ENCODE measurements around the gene MAMDC2.

MAMDC2 gene

DNA sequence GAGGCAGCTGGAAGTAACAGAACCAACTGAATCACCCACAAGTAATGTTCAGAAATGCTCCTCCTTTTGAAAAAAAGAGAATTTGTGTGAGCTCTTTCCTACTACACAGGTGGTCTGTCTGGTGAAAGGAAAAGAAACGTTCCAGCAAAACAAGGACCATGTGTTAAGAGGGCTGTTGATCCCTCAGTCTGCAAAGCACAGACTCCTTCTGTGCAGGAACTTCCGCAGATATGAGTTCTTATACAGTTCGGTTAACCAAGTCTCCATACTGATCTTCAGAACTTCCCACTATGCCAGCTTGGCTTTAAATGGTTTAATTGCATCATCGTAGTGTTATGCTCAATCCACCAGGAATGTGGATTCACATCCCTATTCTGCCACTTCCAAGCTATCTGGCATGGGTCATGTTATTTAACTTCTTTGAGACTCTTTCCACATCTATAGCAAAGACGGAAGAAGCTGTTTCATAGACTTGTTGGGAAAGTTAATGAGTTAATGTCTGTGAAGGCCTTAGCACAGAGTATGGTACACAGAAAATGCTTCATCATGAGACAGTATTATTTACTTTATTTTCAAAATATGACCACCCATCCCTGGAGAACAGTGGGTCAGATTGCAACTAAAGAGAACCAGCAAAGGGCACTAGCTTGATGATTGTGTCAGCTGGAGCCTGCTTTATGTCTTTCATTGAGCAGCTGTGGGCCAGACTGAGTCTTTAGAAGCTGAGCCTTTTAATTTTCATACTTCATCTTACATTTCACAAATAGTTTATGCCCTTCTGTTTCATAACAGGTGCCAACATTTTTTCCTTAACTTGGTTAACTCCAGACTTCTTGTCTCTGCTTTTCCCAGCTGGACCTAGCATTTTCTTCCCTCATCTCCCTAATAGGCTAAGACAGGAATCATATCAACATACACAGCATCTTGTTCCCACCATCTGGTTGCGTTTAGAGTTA is 89.9 kb downstream of the MAMDC2 start:
- no peak for DNase-seq (ENCODE audit: low read depth in 1 of 2, low spot score in 1 of 2)

DNA sequence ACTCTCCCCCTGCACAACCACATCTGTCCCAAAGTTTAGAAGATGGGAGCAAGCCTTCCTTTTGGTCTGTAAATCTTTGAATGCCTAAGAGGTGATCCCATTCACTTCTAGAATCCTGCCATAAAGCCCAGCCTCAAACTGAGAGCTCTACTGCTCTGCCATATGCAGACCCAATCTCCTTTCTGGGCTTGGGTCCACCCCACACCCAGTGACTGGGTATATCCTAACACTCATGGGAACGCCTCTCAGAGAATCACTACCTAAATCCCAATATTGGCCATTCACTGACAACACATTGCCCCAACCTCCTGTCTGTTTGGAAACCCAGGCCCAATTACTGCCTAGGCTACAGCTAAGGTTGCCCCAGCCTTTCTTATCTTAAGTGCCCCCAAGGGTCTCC is 90.7 kb downstream of the MAMDC2 start:
- no peak for DNase-seq (ENCODE audit: low read depth in 1 of 2, low spot score in 1 of 2)

DNA sequence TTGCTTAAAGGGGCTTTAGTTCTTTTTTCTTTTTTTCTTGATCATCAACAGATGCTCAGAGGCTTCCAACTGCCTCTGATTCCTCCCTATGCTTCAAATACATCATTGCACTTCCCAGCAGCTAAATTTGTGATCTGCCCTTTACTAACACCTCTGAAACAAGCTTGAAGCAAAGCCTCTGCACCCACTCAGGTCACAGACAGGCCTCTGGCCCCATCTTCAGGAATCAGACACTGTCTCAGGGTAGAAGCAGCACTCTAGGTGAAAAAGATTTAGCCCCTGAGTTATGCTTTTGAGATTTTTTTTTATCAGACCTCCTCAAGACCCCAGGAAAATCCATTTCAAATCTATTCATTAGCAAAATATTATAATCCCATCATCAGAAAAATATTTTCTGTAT is 91.5 kb downstream of the MAMDC2 start:
- DNase-seq (ENCODE audit: low read depth in 1 of 2, low spot score in 1 of 2): no peak

DNA sequence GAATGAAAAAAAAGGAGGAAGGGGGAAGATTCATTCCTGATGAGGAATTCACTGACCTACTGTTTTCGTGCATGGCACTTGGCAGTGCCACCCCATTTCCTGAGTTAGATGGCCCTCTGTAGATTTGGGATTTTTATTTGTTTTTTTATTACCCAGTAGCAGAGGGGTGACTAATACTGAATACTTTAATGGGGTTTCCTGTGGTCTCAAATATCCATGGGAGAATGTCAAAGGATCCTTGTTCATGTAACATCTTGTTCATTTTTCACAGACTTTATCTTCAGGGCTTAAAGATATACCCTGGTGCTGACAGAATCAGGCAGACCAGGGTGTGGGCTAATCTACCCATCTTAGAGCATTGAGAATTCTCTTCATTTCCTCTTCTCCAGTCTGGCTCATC is 93.0 kb downstream of the MAMDC2 start:
- no peak for DNase-seq (ENCODE audit: low read depth in 1 of 2, low spot score in 1 of 2)

GRCh38 chr9:70137577-70137976 is 93.9 kb downstream of the MAMDC2 start:
- DNase-seq (ENCODE audit: low read depth in 1 of 2, low spot score in 1 of 2): no peak

- DNase-seq (ENCODE audit: low read depth in 1 of 2, low spot score in 1 of 2): no peak
These were observed 98.5 kb downstream of the MAMDC2 start for GRCh38 chr9:70142101-70142500.

DNA sequence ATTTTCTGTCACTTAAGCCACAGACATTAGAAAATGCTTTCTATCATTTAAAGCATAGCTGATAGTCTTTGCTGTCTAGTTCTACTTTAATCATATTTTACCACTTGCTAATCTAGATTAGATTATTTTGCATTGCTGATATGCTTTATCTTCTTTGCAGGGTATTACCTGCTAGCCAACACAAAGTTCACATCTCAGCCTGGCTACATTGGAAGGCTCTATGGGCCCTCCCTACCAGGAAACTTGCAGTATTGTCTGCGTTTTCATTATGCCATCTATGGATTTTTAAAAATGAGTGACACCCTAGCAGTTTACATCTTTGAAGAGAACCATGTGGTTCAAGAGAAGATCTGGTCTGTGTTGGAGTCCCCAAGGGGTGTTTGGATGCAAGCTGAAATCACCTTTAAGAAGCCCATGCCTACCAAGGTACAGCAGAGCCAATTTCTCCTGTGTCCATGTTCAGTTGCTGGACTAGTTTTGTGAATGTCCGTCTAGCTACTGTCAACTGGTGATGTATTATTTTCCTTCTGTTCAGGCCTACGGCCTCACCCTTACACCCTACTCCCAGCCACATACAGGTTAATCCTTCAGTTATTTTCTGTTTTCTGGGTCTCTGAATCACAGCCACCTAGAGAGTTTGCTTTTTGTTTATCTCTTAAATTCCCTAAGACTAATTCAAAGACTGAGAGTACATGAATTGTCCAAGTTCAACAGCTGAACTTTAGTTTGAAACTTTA is 99.9 kb downstream of the MAMDC2 start:
- no peak for DNase-seq (ENCODE audit: low read depth in 1 of 2, low spot score in 1 of 2)

DNA sequence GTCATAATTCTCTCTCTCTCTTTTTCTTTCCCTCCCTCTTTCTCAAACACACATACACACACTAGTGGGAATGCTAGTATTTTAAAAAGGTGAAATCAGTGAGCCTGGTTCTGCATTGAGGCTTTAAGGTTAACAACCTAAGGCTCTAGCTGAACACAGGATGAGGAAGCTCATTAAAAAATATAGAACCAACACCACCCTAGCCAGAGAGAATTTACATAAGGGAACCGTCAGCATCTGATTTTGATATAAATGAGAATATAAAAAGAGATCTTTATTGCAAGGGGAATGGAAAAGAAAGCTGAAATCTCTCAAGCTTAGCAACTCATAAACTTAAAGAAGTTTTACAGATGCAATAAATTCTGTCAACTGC is 100.5 kb downstream of the MAMDC2 start:
- DNase-seq (ENCODE audit: low read depth in 1 of 2, low spot score in 1 of 2): no peak

DNA sequence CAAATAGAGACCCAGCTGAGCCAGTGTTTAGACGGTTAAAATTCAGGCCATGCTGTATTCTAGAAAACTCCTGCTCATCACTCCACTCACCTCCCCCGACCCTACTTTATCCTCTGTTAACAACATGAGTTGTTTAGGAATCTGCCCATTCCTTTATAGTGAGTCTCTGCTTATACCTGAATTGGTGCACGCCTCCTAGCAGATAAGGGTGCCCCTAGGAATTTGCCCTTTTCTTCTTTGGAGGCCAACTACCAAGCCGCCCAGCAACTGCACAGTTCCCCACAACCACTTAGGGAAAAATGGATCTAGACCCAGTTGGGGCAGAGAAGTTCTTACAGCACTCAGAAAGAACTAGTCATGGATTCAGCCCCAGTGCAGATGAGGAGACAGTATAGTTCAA is 102.3 kb downstream of the MAMDC2 start:
- DNase-seq (ENCODE audit: low read depth in 1 of 2, low spot score in 1 of 2): no peak

DNA sequence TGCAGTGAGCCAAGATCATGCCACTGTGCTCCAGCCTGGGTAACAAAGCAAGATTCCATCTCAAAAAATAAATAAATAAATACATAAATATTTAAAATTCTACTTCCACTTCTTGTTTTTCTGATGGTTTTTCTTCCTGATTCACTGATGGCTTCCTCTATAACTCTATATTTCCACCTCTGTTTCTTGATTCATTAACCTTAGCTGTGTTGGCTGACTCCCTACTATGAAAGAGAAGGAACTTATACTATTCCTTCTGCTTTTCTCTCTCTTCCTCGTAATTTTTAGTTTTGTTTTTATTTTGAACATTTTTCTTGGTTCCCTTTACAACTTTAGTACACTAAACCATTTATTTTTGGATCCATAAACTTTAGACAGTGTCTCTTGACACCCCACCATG is 103.5 kb downstream of the MAMDC2 start:
- no peak for DNase-seq (ENCODE audit: low read depth in 1 of 2, low spot score in 1 of 2)

GRCh38 chr9:70147651-70148050 is 104.0 kb downstream of the MAMDC2 start:
- DNase-seq (ENCODE audit: low read depth in 1 of 2, low spot score in 1 of 2): no peak

- no peak for DNase-seq (ENCODE audit: low read depth in 1 of 2, low spot score in 1 of 2)
These were observed 108.7 kb downstream of the MAMDC2 start for GRCh38 chr9:70152350-70152749.

GRCh38 chr9:70156729-70157128 is 113.1 kb downstream of the MAMDC2 start:
- DNase-seq (ENCODE audit: low read depth in 1 of 2, low spot score in 1 of 2): no peak

DNA sequence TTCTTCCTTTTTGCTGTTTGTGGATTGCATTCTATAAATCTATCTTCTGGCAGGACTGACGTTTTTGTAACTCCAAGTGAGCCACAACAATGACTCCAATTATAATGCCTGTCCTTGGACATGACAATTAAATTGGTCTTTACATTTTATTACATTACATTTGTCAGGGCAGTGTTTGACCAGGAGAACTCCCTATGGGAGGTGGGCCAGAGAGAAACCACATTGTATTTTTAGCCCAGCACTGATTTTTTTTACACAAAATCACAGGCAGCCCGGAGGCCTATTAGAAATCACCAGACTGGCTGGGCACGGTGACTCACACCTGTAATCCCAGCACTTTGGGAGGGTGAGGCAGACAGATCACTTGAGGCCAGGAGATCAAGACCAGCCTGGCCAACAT is 116.0 kb downstream of the MAMDC2 start:
- DNase-seq (ENCODE audit: low read depth in 1 of 2, low spot score in 1 of 2): no peak

- DNase-seq (ENCODE audit: low read depth in 1 of 2, low spot score in 1 of 2): no peak
These were observed 117.3 kb downstream of the MAMDC2 start for GRCh38 chr9:70160686-70161600.

DNA sequence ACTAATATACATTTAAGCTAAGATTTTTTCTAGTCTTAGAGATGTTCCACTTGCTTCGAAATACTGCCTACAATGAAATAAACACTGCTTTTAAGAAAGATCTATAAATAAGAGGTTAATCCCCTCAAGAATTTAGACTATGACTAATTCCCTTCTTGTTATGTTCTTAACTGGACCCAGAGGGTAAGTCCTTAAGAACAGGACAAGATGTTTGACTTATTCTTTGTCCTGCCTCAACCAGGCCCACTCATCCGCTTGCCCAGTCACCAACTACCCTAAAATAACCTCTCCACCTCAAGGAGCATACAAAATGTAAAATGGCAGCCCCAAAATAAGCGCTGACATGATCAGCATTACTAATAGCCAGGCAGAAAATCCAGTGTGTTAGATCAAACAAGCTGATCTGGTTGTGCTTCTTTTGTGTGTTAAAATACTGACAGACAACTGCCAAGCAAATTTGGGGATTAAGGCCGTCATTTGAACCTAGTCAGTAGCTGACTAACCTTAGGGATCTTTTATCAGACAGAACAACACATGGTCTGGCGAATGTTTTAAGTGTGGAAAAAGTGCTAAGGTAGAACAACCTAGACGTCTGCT is 121.5 kb downstream of the MAMDC2 start:
- no peak for DNase-seq (ENCODE audit: low read depth in 1 of 2, low spot score in 1 of 2)

GRCh38 chr9:70168521-70168920 is 124.9 kb downstream of the MAMDC2 start:
- no peak for DNase-seq (ENCODE audit: low read depth in 1 of 2, low spot score in 1 of 2)

DNA sequence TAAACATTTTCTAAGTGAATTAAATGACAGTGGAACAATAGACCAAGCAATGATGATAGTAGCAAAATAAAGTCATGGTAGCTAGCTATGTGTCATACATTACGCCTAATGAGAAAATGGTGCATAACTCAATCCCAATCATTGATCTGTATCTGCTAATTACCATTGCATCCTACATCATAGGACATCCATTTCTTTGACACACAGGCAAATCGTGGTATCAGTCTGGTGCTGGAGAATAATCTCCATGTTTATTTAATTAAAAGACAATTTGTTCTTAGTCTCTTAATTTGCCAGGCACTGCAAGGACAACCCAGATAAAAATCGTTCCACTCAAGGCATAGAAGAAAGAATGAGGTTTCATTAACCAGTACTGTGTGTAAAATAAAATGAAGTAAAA is 125.6 kb downstream of the MAMDC2 start:
- DNase-seq (ENCODE audit: low read depth in 1 of 2, low spot score in 1 of 2): no peak

GRCh38 chr9:70170151-70170790 is 126.6 kb downstream of the MAMDC2 start:
- DNase-seq (ENCODE audit: low read depth in 1 of 2, low spot score in 1 of 2): no peak

DNA sequence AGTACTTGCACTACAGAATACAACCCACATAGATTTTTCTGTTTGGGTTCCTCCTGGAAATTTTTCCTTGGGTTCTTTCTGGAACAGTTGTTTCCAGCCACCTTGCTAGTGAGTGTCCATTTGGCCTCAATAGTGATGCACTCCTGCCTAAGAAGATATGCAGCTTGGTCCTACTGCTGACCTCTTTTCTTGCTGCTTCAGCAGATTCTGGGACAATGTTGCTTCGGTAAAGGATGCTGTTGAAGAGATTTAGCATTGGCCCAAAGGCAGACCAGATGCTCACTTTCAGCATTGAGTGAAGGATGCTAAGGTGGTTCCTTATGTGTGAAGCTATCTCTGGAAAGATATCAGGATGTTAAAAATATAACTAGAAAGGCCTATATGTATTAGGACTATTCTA is 128.9 kb downstream of the MAMDC2 start:
- no peak for DNase-seq (ENCODE audit: low read depth in 1 of 2, low spot score in 1 of 2)

GRCh38 chr9:70177121-70177520 is 133.5 kb downstream of the MAMDC2 start:
- no peak for DNase-seq (ENCODE audit: low read depth in 1 of 2, low spot score in 1 of 2)

All from activated CD4-positive, alpha-beta T cell treated with anti-CD3 and anti-CD28 coated beads, Interleukin-2, amount 50 U/mL, for 24 hours (primary cell).